Upper lobe of right lung (tissue), 1 donor: ENCODE data around the gene NEU3. TPM values are rescaled to one million over a fixed set of nuclear protein-coding genes. Genes with fewer than 3 reads are reported as not detected.
"Not testable (repeated sequence)": the region's sequence is repeated elsewhere in the genome, so short reads cannot be mapped to it uniquely, and the experiment has no call there.

Experiments
- ATAC-seq: fragments of 200-7000 bp; cut with Tn5 transposase; one replicate; pipeline ENCODE4 v1.9.1; 2020; ENCODE audit warnings: mild to moderate bottlenecking, moderate library complexity
- DNase-seq: peaks from one replicate; pipeline ENCODE4 v3.0.0-alpha.2; 2020
- H3K27ac ChIP-seq: fragments of 200-600 bp; one replicate; pipeline ENCODE4 v1.8.0; 2022
- H3K27me3 ChIP-seq: fragments of 200-600 bp; one replicate; pipeline ENCODE4 v1.8.0; 2022; ENCODE audit warnings: mild to moderate bottlenecking
- H3K36me3 ChIP-seq: fragments of 200-600 bp; one replicate; pipeline ENCODE4 v1.8.0; 2022
- H3K4me1 ChIP-seq: fragments of 200-600 bp; one replicate; pipeline ENCODE4 v1.8.0; 2022
- H3K4me3 ChIP-seq: fragments of 200-600 bp; one replicate; pipeline ENCODE4 v1.8.0; 2022; ENCODE audit warnings: mild to moderate bottlenecking
- H3K9me3 ChIP-seq: fragments of 200-600 bp; one replicate; pipeline ENCODE4 v1.8.0; 2022
- CTCF ChIP-seq: fragments of 200-600 bp; IDR thresholded peaks from one replicate; pipeline ENCODE4 v1.8.0; 2022; ENCODE audit warnings: antibody characterized with exemption
- intact Hi-C: fragments of 100-400 bp; cut with DNase I; formaldehyde crosslinking; loops from one replicate; pipeline ENCODE4 v1.11.0; 2022
- total RNA-seq: library from RNA; stranded (reverse); fragmentation: NEBNext Ultra II Directional; extraction: Animal tissue kit (Norgen Biotek cat#: 25700); gene quantifications from one replicate; pipeline ENCODE4 v1.2.1, GENCODE V29; 2021
- donor health status: DM: no; HTN: yes; CAD: no; lungs with severe emphysema.

NEU3 gene
- total RNA-seq, 1 donor from 2014 or later = 9.6 TPM

- Histone ChIP-seq H3K4me1 (no peaks in the 10 kb centered on the region), H3K27ac (no peak overlapping the region), H3K9me3 (no peaks in the 10 kb centered on the region), H3K36me3 (peaks cover 19% of the 10 kb centered on the region), H3K27me3 (no peaks in the 10 kb centered on the region), H3K4me3 (no peak overlapping the region)
- ATAC-seq = no peak
- no peak for TF ChIP-seq CTCF
- DNase-seq = no peak
- intact Hi-C loops = no loop called here
These were observed 22.6 kb downstream of the NEU3 start for GRCh38 chr11:75011357-75011756.

- ATAC-seq = no peak
- no peak for TF ChIP-seq CTCF
These were observed 23.1 kb downstream of the NEU3 start for GRCh38 chr11:75011872-75012271.

GRCh38 chr11:75013051-75013450, 24.3 kb downstream of the NEU3 start:
- no peak overlapping the region for H3K4me3 ChIP-seq
- no peak for TF ChIP-seq CTCF
- peaks cover 4% of the 10 kb centered on the region for H3K36me3 ChIP-seq
- H3K9me3 ChIP-seq = no peaks in the 10 kb centered on the region
- DNase-seq = no peak
- intact Hi-C loops = no loop called here
- H3K4me1 ChIP-seq = no peaks in the 10 kb centered on the region
- ATAC-seq = no peak
- H3K27me3 ChIP-seq = no peaks in the 10 kb centered on the region
- no peak overlapping the region for H3K27ac ChIP-seq

More at GRCh38 chr11:75011872-75012271, 23.1 kb downstream of the NEU3 start:
- Histone ChIP-seq H3K36me3 (peaks cover 13% of the 10 kb centered on the region), H3K27me3 (no peaks in the 10 kb centered on the region), H3K27ac (no peak overlapping the region), H3K4me3 (no peak overlapping the region), H3K9me3 (no peaks in the 10 kb centered on the region), H3K4me1 (no peaks in the 10 kb centered on the region)
- intact Hi-C loops = no loop called here
- no peak for DNase-seq

GRCh38 chr11:75014129-75014528, 25.4 kb downstream of the NEU3 start:
- Histone ChIP-seq H3K4me3 (no peak overlapping the region), H3K27me3 (no peaks in the 10 kb centered on the region), H3K27ac (no peak overlapping the region), H3K9me3 (no peaks in the 10 kb centered on the region), H3K4me1 (no peaks in the 10 kb centered on the region), H3K36me3 (peaks cover 2% of the 10 kb centered on the region)
- DNase-seq (no peak), ATAC-seq (no peak)
- TF ChIP-seq CTCF = no peak
- intact Hi-C loops = no loop called here

GRCh38 chr11:75019200-75019599, 30.5 kb downstream of the NEU3 start:
- ATAC-seq, H3K4me3 ChIP-seq, H3K36me3 ChIP-seq, H3K9me3 ChIP-seq, intact Hi-C loops, DNase-seq, H3K4me1 ChIP-seq, H3K27ac ChIP-seq, H3K27me3 ChIP-seq: not testable (repeated sequence)

GRCh38 chr11:75020328-75020727, 31.6 kb downstream of the NEU3 start:
- not testable (repeated sequence) for H3K9me3 ChIP-seq

GRCh38 chr11:75022296-75022695, 33.6 kb downstream of the NEU3 start:
- Histone ChIP-seq H3K36me3 (no peaks in the 10 kb centered on the region), H3K27me3 (no peaks in the 10 kb centered on the region), H3K4me3 (no peak overlapping the region), H3K9me3 (no peaks in the 10 kb centered on the region), H3K27ac (no peak overlapping the region), H3K4me1 (no peaks in the 10 kb centered on the region)
- ATAC-seq = no peak
- no peak for DNase-seq
- no peak for TF ChIP-seq CTCF
- intact Hi-C loops = no loop called here

More at GRCh38 chr11:75020328-75020727, 31.6 kb downstream of the NEU3 start:
- H3K4me1 ChIP-seq, H3K27ac ChIP-seq, H3K27me3 ChIP-seq, H3K36me3 ChIP-seq, ATAC-seq, H3K4me3 ChIP-seq, DNase-seq, intact Hi-C loops: not testable (repeated sequence)
